ENCODE data around the gene UPK3A.
"Not testable (repeated sequence)": the region's sequence is repeated elsewhere in the genome, so short reads cannot be mapped to it uniquely, and the experiment has no call there.

UPK3A gene

DNA sequence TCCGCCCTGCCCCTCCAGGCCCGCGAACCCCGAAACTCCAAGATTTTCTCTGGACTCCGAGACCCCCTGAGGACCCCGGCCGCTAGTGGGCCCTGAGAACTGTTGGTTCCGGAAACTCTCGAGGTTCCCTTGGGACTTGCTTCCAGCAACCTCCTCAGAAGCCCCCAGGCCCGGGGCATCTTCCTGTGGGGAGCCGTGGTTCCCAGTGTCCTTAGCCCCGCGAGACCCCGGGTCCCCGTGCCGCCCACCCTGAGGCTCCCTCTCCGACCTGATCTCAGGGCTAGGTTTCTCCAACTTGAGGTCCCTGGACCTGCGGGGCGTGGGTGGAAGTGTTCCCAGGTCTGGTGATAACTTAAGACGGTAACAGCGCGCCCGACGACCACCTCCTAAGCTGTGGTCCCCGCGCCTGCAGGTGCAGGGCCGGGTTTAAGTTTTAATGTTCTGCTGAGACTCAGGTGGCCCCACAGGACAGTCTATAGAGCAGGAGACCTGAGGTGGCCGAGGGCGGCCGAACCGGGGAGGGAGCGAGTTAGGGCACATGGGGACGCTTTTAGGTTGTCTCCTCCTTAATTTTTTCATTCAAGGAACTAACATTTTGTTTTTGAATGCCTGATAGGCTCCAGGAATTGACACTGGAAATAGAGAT lies 25.7 kb downstream of the UPK3A start:
- no peak for DNase-seq

DNA sequence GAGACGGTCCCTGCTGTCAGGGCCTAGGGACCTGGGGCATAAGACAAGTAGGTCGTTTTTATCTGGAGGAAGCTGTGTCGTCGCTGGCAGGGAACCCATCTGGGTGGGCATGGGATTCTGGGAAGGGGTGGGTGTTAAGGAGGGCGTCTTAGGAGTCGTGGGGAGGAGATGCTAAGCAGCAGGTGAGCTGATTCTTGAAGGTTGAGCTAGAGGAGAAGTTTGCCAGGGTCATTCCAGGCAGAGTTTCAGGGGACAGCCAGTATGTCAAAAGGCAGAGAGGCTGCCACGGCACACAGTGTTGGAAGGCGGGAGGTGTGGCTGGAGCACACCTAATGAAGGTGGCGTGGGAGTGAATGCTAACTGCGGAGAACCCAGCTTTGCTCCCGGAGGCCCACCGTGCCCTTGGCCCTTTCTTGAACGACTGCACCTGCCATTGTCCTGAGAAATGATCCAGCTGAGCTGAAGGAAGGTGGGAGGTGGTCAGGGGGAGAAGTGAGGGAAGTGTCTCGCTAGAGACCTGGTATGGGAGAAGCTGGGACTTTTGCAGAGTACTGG lies 26.3 kb downstream of the UPK3A start:
- DNase-seq: no peak

DNA sequence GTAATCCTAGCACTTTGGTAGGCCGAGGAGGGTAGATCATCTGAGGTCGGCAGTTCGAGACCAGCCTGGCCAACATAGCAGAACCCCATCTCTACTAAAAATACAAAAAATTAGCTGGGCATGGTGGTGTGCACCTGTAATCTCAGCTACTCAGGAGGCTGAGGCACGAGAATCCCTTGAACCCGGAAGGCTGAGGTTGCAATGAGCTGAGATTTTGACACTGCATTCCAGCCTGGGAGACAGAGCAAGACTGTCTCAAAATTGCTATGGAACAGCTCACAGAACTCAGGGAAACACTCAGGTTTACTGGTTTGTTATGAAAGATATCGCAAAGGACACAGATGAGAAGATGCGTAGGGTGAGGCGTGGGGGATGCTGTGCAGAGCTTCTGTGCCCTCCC lies 27.7 kb downstream of the UPK3A start:
- DNase-seq: no peak

DNA sequence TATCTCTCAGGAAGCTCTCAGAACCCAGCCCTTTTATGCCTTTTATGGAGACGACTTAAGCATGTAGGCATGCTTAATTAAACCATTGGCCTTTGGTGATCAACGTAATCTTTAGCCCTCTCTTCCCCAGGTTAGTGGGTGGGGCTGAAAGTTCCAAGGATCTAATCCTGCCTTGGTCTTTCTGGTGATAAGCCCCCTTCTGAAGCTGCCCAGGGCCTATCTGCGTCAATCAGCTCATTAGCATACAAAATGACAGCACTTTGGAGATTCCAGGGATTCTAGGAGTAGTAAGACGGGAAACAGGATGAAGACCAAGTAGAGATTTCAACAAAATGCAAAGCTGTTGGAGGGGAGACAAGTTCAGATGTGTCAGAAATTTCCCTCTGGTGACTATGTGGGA lies 28.1 kb downstream of the UPK3A start:
- no peak for DNase-seq

DNA sequence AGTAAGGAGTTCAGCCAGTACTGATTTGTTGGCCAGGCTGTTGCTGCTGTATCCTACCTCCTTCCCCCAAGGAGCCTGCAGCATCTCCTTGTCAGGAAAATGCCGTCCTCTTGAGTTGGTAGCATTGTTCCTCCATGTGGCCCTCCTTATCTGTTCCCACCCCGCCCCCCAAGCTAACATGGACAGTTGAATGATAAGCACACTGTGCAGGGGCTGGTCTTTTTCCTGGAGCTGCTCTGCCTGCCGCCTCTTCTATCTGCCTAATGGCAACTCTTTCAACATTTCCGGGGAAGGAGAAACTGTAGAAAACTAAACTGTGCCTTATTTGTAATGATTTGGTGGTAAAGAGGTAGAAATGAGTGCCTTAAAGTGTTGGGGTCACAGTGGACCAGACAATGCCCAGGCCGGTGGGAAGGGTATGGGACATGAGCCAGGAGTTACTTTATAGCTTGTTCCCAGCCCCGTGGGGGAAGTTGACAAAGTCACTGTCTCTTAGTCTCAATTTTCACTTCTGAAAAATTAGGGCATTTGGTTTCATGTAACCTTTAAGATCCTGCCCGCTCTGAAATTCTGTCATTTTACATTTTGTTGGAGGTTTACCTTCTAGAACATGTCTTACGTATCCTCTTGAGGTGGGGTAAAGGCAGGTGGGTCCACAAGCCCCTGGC lies 29.4 kb downstream of the UPK3A start:
- DNase-seq: no peak

DNA sequence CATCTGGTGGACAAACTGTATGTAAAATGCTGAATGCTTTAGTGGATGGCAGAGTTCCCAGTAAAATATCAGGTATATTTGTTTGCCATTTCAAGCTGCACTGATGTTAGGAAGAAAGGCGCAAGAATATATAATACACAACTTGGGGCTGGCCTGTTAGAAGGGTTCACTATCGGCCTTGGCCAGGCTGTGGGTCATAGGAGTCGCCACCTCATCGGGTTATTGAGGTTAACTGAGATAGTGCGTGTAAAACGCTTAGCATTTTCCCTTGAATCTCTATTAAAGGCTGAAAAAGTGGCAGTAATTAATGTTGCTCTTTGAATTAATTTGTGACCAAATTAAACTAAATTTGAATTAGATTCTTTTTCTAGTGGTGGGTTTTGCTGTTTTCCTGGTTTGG lies 30.0 kb downstream of the UPK3A start:
- no peak for DNase-seq

DNA sequence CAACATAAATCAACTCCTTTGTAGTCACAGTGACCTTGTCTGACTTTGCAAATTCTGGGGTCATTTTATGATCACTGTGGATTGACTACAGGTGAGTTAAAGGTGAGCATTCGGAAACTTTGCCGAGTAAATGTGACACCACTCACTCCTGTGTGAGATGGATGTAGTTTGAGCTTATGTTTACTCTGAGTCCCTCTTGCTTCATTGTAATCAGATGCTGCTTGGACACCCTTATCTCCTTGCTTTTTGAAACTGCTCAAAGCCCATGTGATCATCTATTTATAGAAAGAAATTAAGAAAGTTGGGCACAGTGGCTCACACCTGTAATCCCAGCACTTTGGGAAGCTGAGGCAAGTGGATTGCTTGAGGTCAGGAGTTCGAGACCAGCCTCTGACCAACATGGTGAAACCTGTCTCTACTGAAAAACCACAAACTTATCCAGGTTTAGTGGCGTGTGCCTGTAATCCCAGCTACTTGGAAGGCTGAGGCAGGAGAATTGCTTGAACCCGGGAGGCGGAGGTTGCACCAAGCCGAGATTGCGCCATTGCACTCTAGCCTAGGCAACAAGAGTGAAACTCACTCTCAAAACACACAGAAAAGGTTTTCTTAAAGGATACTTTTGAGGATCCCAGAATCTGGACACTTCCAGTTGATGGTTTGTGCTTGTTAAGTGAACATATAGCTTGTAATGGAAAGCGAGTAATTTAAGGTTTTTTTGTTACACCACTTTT lies 32.2 kb downstream of the UPK3A start:
- DNase-seq: no peak

DNA sequence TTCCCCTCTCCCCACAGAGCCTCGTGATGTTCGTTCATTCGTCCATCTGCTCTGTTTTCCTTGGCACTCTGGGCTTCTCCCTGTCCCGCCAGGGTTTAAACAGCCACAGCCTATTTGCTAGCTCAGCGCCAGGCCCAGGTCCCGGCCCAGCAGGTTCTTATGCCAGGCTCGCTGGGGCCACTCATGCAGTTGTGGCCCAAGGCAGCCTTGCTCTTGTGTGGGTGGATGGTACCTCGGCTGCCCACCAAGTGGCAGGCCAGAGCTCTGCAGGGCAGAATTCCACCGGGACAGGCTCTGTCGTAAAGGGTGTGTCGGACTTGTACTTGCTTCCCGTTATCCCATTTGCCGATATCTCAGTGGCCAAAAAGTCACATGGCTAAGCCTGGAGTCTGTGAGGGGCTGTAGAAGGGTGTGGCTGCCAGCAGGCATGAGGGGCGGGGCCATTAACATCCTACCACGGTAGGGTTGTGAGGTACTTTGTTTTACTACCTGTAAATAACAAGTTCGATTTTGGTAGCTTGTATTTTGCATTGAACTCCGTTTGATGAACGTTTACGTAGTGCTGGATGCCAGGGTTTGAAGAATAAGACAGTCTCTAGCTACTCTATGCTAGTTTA lies 32.9 kb downstream of the UPK3A start:
- peak; percentile 73 for DNase-seq

DNA sequence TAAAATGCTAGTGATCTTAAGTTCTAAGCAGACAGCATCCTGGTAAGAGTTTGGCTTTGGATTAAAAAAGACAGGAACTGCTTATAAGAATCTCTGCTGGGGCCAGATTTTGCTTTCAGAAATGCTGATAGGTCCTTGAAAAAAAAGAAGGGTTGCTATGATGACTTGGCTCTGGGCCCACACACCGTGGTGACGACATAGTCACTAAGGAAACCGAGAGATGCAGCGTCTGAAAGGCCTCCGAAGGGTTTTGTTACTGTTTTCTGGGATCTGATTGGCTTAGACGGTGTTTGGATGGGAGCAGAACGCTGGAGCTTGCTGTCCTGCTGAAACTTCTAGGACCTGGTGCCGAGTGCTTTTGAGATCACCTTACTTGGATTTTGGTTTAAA lies 33.4 kb downstream of the UPK3A start:
- peak; percentile 94 for DNase-seq

DNA sequence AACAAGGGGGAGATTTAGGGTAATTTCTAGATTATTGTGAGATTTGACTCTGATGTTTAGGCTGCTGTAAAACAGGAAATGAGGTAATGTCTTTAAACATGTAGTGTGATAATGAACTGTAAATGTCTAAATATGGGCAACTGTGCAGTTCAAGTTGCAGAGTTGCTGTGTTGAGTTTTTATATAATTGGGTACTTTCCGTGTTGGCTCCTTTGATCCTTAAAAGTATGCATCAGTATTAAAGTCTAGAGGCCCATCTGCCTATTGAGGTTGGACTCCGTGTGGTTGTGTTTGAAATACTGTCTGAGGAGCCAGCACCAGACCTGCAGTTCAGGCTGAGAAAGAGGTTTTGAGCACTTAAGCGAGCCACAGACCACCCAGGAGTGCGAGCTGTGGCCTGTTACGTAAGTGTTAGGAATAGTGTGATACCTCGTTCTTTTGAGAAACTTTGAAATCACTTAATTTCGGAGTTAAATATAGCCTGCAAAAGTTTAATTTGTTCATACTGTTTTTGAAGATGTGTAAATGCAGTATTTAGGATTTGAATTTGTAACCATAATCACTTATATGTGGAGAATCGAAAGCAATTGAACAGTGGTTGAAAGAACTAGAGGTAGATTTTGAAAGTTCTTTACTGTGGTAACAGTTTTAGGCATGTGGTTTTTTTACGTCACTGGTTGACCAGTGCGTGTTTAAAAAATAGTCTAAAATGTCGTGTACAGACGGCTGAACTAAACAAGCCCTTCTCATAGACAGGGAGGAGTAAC lies 34.0 kb downstream of the UPK3A start:
- DNase-seq: peak; percentile 78

DNA sequence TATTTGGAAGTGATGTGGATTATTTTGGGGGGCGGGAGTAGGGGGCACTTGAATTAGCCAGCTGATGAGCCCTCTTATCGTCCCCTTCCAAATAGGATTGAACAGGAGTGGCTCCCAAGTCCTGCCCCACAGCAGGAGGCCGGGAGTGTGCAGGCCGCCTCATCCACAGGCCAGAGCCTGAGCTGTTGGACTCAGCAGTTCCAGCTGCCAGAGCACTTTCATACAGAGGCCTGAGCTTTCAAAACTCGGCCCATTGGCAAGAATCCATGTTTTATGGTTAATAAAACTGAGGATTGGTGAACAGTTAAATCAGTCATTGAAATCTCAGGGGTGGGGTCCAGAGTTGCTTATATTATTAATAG lies 34.6 kb downstream of the UPK3A start:
- DNase-seq: no peak

DNA sequence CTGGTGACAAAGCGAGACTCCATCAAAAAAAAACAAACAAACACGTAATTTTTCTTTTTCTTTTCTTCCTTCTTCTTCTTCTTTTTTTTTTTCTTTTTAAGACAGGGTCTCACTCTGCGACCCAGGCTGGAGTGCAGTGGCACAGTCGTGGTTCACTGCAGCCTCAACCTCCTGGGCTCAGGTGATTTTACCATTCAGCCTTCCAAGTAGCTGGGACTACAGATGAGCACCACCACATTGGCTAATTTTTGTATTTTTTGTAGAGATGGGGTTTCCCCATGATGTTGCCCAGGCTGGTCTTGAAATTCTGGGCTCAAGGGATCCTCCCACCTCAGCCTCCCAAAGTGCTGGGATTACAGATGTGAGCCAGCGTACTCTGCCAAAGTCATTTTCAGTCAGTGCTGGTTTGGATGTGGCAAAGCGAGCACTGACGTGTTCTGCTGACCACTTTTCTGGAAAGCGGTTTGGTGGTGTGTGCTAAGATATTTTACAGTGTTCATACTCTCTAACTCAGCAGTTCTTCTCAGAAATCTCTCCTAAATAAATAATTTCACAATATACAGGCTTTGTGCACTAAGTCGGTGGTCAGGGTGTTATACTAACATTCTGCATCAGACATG lies 35.7 kb downstream of the UPK3A start:
- no peak for DNase-seq

DNA sequence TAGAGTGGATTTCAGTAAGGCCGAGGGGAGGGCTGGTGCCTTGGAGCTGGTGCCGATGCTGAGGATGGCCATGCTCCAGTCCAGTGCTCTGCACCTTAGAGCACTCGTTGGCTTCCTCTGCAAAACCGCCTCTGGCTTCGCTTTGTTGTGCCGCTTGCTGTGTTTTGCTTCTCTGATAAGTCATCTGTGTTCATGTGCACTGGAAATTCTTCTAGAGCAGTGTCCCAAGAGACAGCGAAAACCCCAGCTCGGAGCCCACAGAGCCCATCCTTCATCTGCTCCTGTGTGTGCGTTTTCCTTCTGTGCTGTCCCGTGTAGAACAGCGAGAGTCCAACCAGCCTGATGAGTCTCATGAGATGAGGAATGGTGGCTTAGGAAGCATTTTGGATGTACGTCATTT lies 37.1 kb downstream of the UPK3A start:
- no peak for DNase-seq

DNA sequence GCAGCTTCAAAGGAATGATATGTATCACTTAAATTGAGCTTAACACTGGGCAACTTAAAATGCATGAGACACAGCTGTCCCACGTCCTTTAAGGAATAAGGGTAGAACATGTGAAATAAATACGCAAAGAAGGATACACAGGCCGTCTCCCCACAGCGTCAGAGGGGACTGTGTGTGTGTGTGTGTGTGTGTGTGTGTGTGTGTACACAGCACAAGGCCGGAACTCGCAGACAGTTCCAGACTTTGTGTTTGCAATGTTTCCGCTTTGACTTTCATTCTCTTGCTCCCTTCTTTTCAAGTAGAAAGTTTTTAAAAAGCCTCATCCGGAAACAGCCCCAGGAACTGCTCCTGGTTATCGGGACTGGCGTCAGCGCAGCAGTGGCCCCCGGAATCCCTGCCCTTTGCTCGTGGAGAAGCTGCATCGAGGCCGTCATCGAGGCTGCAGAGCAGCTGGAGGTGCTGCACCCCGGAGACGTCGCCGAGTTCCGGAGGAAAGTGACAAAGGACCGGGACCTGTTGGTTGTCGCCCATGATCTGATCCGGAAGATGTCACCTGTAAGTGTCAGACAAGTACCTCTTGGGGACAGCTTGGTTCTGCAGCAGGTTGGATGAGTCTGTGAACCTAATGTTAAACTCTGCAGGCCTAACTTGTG lies 38.2 kb downstream of the UPK3A start:
- no peak for DNase-seq

DNA sequence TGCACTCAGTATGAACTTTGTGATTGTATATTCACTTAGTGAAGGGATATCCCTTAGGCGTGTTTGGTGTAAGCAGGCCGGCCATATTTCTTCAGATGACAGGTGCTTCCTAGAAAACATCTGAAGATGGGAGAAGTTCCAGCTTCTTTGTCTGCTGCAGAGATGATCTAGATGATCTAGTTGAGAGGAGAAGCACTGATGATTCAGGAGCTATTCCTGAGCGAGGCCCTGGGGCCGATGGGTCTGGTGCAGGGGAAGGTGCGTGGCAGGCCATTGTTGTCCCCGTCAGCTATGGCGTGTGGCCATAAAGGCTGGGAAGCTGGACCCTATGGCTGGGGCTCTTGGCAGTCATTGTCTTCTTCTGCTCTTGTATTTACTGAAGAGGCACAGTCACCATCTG lies 38.9 kb downstream of the UPK3A start:
- DNase-seq: no peak

DNA sequence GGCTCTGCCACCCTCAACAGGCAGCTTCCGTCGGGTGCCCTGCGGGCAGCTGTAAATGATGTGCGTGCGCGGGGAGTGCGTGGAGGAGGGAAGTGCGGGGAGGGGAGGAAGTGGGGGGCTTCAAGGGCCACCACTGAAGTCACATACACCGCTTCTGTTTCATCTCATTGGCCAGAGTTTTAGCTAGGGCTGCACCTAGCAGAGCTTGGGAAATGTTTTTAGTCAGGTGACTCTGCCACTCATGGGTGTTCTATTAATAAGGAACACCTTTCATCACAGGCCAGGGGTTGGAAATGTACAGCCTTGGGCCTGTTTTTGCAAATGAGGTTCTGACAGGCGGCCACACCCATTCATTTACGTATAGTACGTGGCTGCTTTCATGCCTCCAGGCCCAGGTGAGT lies 39.6 kb downstream of the UPK3A start:
- DNase-seq: no peak

DNA sequence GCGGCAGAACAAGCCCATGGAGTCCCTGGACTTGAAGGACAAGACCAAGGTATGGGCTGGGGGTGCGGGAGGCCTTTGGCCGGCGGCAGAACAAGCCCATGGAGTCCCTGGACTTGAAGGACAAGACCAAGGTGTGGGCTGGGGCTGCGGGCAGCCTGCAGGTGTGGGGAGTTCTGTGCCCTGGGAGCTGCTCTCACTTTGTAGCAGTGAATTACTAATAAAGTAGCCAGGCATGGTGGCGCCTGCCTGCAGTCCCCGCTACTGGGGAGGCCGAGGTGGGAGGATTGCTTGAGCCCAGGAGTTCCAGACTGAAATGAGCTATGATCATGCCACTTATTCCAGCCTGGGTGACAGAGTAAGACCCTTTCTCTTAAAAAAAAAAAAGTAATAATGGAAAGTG lies 43.5 kb downstream of the UPK3A start:
- DNase-seq: not testable (repeated sequence)

DNA sequence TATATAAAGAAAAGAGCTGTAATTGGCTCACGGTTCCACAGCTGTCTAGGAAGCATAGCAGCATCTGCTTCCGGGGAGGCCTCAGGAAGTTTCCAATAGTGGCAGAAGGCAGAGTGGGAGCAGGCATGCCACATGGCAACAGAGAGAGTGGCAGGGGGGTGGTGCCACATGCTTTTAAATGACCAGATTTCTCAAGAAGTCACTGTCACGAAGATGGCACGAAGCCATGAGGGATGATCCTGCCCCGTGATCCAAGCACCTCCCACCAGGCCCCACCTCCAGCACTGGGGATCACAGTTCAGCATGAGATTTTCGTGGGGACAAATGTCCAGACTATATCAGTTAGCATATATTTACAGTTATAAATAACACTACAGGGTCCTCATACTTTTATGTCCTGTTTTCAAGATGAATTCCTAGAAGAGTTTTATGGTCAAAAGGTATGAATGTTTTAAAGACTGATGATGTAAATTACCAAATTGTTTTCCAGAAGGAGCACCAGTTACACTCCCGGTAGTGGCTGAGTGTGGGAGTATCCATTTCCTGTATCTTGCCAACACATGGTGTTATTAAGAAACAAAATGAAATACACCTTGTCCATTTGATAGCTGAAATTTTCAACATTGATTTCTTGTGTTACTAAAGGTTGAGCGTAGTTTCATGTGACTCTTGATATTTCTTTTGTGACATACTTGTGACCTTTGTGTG lies 44.2 kb downstream of the UPK3A start:
- no peak for DNase-seq

DNA sequence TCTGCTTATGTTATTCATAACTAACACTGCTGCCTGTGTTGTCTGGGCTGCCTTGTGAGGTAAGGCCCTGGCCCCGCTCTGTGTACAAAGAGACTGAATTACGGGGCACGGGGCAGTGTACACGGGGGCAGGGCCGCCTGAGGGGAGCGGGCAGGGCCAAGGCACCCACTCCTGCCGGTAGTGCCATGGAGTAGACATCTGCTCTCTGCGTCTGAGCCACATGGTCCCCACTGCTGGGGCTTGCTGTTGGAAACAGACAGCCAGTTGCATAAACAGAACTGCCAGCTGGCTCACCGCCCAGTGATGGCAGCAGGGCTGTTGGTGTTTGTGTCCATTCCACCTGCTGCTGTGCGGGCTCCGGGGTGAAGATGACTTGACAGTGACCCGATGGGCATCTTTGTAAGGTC lies 44.8 kb downstream of the UPK3A start:
- DNase-seq: no peak

DNA sequence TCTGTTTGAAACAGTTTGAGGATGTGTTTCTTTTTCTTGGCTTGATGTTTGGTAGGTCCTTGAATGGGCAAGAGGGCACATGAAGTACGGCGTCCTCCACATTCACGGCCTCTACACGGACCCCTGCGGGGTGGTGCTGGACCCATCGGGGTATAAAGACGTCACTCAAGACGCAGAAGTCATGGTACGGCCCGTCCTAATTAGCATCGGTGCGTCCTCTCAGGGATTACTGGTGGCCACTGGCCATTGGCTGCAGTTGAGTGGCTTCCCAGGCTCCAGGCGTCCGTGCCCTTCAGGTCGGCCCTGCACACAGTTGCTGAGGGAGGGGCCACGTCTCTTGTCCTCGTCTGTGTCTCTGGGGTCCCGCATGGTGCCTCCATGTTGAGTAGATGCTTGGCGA lies 45.8 kb downstream of the UPK3A start:
- DNase-seq: no peak

DNA sequence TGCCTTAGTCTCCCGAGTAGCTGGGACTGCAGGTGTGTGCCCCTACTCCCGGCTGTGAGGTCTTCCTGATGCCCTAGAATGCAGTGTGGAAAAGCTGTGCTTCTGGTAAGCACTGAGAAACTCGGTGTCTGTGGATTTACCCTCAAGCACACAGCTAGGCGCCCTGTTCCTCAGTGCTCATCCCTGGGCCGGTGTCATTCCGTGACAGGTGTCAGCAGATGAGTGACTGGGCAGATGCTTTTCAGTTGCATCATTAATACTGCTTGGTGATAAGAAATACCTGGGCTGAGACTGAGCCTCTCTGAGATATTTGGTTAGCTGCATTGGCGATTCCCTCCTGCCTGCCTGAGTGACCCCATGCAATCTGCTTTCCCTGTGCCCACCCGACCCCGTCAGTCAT lies 46.7 kb downstream of the UPK3A start:
- no peak for DNase-seq
